NCI-H2196 treated with DMSO at 0.1 percent for 48 hours (cell line): ENCODE measurements around the gene FAM117A.
A peak's percentile ranks its signal among the peaks of the same experiment; 100 is the strongest.

ENCODE experiments used
- DNase-seq: peaks from one replicate; lab custom pipeline; 2025; ENCODE audit not compliant: unreplicated experiment; lab: John Stamatoyannopoulos, UW

FAM117A gene, protein sequence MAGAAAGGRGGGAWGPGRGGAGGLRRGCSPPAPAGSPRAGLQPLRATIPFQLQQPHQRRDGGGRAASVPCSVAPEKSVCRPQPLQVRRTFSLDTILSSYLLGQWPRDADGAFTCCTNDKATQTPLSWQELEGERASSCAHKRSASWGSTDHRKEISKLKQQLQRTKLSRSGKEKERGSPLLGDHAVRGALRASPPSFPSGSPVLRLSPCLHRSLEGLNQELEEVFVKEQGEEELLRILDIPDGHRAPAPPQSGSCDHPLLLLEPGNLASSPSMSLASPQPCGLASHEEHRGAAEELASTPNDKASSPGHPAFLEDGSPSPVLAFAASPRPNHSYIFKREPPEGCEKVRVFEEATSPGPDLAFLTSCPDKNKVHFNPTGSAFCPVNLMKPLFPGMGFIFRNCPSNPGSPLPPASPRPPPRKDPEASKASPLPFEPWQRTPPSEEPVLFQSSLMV

DNA sequence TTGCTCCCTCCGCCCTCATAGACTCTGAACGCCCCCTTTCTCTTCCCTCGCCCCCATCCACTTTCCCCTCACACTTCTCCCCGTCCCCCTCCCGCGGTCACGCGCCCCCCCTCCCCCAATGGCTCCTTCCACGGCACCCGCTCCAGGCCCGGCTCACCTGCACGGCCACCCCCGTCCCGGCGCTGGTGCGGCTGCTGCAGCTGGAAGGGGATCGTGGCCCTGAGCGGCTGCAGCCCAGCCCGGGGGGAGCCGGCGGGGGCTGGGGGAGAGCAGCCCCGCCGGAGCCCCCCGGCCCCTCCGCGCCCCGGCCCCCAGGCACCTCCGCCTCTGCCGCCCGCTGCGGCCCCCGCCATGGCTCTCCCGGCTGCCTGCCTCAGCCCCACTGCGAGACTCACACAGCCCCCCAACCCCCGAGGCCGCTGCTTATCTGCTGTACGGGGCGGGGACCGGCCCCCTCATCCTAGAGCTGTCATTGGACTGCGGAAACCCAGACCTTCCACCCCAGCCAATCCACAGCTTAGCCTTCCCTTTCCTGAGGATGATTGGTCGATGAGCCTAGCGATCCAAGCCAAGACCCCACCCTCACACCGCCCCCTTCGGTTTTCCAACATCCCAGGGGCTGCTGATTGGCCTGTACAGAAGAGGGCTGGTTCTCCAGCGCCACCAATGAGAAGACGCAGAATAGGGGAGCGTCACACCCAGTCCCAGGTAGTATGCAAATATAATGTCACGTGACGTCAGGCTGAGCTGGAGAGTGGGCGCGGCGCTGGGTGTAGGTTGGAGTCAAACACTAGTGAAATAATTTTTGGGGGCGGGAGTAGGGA is at the start of gene FAM117A:
Gene FAM117A, minus strand, starts transcription at position 397 of the 824 bp plus-strand sequence. Its CDS starts 44 bp downstream, at position 353.
- DNase-seq = peak; percentile 98

DNA sequence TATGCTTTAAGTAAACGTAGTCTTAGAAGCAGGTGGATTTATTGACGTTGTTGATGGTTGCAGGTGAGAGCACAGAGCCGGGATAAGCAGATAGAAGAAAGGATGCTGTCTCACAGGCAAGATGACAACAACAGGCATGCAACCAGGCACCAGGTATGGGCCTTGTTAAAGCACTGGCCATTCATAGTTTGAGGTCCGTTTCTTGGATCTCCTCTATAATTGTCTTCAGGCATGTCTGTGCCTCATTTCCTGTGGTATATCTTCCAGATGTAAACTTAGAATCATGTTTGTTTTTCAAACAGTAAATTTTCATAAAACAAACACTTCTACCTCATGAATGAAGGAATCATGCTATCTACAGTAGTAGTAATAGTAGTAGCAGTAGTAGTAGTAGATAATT is 45.1 kb upstream of the FAM117A start:
- DNase-seq = no peak

DNA sequence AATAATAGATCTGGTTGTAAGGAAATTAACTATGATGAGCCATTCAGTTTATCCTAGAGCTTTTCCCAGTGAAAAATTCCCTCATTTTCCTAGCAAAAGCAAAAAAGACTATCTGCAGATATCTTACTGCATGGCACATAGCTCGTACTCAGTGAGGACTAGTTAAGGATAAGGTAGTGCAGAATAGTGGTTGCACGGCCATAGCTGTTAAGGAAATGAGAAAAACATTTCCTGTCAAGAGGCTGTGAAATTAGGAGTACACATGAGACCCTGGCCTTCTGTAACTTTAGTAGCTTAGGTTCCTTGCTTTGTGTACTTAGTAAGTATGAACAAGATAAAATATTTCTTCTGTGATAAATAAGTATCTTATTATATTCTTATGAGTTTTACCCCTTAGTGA is 34.8 kb upstream of the FAM117A start:
- DNase-seq = no peak

DNA sequence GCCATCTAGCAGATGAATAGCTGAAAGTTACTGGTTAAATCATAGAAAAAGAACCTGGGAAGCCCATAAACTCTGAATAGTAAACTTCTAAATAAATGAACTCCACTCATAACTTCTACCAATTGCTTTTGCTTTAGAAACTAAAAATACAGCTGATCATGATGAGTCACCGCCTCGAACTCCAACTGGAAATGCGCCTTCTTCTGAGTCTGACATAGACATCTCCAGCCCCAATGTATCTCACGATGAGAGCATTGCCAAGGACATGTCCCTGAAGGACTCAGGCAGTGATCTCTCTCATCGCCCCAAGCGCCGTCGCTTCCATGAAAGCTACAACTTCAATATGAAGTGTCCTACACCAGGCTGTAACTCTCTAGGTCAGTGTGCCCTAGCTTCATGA is 34.3 kb upstream of the FAM117A start:
- no peak for DNase-seq

DNA sequence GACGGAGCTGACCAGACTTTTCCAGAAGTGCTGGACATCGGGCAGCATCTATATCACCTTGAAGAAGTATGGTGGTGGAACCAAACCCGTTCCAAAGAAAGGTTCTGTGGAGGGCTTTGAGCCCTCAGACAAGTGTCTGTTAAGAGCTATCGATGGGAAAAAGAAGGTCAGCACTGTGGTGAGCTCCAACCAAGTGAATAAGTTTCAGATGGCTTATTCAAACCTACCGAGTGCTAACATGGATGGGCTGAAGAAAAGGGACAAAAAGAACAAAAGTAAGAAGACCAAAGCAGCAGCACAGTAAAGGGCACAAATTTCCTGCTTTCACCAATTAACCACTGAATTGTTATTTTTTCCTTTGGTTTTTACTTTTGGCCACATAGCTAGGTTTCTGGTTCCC is 31.4 kb upstream of the FAM117A start:
- DNase-seq = no peak

DNA sequence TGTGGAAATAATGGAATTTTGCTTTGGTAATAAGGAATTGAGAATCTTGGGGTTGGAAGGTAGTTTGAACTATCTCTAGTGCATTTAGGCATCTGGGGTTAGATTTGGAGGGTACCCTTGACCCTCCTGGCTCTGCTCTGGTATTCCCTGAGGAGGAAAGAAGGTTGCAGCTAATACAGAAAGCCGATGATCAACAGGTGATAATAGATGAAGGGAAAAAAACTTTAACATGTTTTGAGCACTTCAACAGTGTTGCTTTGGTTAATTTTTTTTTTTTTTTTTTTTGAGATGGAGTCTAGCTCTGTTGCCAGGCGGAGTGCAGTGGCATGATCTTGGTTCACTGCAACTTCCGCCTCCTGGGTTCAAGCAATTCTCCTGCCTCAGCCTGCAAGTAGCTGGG is 29.4 kb upstream of the FAM117A start:
- DNase-seq = no peak

DNA sequence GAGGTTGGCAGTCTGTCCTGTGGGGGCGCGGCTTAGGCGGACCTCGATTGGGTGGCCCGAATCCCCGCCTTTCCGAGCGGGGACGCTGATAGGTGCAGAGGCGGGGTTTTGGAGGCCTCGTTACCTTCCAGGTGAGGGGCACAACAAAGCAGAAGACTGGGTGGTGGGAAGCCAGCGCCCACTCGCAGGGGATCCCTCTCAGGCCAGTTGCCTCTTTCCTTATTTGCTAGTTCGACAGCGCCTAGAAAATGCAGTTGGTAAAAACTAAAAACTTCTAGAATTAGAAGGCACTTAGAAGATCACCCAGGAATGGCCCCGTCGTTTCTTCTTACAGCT is 25.3 kb upstream of the FAM117A start:
- DNase-seq = no peak

DNA sequence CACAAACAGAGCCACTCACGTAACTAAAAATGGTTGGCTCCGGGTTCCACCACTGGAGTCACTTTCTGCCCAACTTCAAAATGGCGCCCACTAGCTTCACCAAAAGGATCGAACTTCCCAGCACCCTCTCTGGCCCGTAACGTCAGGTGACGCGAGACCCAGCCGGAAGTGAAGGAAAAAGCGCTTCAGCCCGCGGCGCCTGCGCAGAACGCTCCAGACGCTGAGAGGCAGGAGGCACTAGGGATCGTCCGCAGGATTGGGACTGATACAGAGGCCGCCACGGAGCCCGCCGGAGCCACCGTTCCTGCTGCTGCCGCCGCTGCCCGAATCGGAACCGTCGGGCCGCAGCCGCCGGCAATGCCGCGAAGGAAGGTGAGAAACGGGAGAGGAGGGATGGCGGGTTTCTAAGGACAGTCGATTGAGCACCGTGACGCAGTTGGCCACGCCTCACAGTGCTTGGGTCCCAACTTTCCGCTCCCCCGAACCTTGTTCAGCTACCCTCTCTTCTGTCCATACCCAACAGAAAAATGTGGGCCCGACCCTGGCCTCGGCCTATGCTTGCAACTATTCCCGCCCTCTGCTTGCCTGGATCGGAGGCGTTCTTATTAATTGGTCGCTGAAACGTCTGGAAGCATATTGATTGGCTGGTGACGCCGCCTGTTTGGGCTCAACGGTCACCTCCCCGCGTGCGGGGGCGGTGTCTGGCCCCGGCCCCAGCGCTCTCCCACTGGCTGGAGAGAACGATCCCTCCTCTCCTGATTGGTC is 24.7 kb upstream of the FAM117A start, which contains the start of gene KAT7:
Gene KAT7, plus strand, starts transcription at position 204 of the 765 bp plus-strand sequence. Its CDS starts 154 bp downstream, at position 358.
- DNase-seq = peak; percentile 99

DNA sequence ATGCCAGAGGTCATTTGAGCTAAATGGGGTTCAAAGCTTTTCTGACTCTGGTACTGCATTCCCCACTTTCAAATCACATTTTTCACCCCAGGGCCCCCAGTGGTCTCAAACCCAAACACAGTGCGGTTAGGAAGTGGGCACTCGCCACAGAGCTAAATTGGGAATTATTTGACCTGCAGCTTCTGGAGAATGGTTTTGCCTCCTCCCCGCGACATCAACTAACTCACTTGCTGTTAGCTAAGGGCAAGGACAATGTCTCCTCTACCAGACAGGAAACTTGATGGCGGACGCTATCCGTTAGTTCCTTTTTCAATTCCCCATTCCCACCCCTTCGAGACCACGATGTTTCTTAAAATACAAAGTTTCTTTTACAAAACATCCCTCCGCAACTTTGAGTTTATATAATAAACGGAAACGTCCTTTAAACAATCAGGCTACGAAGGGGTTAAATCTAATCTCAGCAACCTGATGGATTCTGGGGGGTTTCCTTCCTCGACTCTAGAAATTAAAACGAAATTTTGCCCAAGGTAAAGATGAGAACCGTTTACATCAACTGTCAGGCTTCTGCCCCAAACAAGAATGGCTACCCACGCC is 24.1 kb upstream of the FAM117A start:
- DNase-seq = no peak

DNA sequence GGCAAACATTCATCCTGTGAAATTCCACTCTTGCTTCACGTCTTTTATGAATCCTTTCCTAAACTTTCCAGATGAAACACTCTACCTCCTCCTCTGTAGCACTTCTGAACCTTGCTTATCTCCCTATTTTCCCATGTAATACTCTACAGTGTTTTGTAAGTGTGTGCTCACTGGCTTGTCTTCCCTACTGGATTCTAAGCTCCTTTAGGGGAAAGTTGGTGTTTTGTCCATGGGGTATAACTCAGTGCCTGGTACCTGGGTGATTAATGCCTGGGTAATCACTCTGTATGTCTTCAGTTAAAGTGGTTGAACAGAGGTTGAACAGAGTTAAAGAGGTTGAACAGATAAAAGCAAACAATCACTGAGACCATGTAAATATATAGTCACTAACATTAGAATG is 20.7 kb upstream of the FAM117A start:
- no peak for DNase-seq

DNA sequence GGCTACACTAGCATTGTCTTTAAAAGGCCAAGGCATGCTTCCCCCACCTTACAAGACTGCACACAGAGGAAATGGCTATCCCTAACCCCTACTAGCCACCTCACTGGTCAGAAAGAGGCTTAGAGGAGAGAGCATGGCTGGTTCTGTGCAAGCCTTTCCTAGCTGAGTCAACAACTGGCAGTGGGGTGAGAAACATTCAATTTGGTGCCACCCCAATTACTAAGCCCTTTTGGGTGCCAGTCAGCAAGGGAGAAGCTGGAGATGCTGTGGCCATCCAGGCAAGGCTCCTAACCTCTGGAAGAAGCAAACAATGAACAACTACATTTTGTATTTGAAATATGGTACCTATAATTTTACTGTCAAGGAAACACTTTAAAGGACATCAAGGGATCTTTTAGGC is 19.9 kb upstream of the FAM117A start:
- DNase-seq = no peak

DNA sequence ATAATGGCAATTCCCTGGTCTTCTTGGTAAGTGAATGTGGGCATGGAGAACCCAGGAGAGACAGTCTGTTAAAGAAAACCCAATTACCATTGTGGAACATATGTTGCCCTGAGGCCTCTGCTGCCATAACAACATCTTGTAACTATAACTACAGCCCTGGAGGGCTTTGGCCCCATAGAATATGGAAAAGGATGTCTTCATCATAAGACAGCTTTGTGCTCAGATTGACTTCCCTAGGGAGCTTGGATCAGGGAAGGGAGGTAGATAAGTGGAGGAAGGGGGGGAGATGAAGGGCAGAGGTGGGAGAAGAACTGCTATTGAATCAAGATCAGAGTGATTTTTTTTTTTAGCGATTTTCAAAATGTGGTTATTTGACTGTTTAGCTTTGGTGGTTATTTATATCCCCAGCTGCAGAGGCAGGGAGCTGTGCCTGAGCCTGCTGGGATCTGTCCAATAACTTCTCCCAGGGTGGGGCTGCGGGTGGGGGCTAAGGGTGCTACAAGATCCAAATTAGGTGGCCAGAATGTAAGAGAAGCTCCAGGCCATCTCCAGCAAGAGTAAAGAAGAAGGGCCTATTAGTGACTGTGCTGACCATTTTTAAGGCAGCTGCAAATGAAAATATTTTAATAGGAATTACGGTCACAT is 19.3 kb upstream of the FAM117A start:
- no peak for DNase-seq

DNA sequence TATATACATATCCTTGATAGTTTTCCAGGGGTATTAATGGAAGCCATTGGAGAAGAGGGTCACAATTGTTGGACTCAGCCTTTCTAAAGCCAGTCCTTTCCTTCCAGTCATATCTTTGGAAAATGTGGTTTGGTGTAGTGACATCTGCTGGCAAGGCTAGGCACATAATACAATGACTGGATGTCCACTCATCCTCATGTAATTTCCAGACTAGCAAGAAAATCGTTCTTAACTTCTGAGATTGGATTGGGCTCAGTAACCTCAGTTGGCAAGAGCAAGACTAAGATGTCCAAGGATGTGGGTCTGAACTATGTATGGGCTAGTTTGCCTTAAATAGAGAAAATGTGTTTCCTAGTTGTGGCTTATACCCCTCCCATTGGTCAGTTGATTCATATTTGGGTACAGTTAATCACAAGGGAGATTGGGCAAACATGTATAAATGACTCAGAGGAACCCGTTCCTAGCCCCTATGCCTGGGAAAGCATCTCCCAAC is 15.9 kb upstream of the FAM117A start:
- DNase-seq = peak; percentile 20

DNA sequence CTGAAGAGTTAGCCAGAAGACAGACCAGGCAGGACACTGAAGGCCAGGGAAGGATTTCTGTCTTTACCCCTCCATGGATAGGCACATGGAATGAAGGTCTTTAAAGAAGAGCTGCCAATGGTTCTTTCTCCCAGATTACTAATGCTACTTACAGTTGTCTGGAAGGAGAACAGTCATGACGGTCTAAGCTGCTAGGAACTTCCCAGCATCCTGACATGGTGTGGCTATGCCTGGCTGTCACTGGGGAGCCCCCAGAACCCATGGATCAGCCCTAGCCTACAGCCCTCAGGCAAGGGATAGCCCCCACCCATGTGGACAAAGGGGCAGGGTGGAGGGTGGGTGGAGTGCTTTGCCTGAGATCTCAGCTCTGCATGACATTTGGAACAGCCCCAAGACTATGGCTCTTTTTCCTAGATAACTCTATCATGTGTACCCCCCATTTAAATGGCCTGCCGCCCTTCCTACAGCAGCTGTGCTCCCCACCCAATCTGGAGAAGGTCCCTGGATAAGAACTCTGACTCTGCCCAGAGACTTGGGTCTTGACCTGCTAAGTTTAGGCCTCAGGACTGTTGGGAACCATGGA is 15.3 kb upstream of the FAM117A start:
- DNase-seq = no peak

DNA sequence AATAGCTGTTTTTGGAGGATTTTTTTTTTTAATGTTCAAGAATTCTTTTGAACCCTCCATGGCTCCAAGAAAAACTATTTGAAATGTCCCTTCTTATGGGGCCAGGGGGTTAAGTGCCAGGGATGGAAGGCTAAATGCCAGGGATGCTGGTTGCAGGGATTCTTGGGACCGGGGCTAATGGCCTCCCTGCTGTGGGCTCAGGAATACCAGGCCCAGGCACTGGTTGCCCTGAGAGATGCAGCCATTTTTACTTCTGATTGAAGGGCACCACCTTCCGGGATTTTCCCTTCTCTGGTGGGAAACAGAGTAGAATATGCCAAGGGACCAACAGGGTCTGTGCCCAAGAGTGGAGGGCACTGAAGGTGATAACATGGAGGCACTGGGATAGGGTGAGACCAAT is 13.6 kb upstream of the FAM117A start:
- DNase-seq = no peak

DNA sequence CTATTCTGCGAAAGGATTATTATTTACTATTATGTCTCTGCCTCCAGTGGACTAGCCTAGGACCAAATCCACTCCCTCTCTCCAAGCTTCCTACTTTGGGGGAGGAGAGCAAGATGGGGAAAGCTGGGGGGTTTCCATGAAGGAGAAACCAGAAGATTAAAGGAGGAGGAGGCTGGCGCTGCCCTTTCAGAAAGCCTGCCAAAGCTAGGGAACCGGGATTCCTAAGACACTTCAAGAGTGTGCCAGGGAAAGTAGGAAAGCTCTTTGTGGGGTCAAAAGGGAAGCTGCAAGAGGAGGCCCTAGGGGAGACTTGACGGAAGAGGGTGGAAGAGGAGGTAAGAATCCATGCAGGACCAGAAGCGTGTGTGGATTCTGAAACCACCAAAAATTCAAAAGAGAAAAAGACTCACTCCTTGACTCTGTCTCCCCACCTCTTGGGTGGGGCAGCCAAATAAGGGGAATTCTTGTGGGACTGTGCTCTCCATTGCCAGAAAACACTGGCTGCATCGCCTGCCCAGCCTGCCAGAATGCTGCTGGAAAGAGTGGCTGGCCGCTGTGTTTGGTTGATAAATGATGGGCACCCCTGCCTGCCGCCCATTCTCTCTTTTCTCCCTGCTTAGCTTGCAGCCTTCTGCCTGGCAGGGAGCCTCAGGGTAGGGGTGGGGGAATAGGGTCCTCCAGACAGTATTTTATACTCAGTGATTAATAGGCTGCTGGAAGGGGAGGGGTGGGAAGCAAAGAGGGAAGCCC is 12.8 kb upstream of the FAM117A start:
- no peak for DNase-seq

DNA sequence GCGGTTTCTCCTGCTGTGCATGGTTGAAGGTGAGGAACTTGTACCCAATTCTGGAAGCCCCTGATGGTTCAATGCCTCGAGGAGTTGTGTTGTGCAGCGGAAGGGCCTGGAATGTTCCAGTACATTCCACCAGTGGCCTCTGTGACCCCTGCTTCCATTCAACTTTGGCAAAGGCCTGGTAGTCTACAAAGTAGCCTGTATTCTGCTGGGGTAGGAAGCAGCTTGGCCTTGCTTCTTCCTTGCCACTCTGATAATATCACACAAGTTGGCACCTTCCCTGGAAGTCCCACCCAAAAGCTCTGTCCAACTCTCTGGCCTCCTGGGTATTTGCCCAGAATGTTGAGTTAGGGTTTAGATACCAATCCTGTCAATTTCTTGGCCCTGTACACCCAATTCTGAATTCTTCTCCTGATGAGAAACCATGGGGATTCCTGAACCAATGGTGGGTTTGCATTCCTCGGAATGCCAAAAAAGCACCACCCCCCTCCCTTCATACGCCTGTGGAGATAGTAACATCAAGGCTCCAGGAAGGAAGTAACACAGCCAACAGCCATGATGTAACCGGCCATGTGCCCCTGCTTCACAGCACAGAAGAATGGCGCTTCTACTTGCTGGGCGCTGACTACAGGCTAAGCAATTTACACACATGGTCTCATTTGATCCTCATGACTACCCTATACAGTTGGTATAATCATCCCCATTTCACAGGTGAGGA is 11.8 kb upstream of the FAM117A start:
- DNase-seq = no peak

DNA sequence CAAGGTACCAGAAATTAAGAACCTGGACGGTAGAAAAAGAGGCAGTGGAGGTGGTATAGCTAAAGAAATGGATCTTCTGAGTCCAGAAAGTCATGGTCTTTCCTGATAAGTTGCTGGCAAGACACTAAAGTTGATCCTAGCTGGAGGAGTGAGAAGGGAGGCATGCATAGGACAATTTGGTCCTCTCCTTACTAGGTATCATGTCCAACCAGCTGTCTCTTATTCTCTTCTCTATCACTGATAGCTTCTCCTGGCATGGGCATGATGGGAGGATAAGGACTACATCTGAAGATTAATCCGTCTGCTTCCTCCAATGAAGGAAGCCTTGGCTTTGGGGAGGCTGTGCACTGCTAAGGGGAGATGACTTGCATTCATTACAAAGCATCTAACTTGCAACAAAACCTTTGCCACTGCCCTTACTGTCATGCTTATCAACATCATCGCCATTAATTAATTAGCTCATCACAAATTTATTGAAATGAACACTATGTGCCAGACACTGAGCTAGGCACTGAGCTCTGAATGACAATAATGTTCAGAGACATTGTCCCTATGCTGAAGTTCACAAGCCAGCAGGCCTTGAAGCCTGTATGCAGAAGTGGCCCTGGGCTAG is 3.1 kb upstream of the FAM117A start:
- no peak for DNase-seq
